ENCODE data around the gene RENBP. TPM values are rescaled to one million over a fixed set of nuclear protein-coding genes. Genes with fewer than 3 reads are reported as not detected.

RENBP gene
- polyA plus RNA-seq, 3 donors = 2.7 to 125 (median 3.8) TPM

DNA sequence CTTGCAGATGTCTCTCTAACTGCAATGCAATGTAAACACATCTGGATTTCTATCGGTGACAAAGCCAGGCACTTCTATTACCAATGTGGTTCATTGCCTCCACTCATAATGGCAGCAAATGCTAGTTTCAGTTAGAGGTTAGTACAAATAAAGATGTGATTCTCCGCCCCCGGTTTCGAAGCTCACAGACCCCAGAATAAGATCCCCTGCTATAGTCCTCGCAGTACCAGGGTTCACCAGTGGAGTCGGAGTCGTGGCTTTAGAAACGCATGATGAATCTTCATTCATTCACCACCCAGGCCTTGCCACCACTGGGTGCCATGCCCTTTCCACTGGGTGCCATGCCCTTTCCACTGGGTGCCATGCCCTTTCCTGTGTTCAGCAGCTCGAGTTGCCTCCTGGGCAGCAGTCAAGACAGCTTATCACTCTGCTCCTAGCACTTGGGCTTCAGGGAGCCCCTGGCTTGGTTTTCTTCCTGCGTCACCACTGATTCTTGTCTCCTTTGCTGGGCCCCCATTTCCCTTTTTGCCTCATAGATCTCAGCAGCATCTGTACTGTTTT, 6.1 kb downstream of the RENBP start:
- peaks cover 16 to 23% of the 10 kb centered on the region in 2 donors for H3K36me3 ChIP-seq (replicated peaks in 1 of 2; ENCODE audit: control insufficient read depth in 1 of 2, insufficient read depth in 2 of 2, low read length in 2 of 2)
- Mint-ChIP-seq H3K27ac (peak overlapping the region in 1 of 7 donors; percentile 68), H3K4me1 (peaks cover 32% of the 10 kb centered on the region), H3K27me3 (ENCODE audit: low read depth in 3 of 3) (peaks cover 0 to 58% (median 1%) of the 10 kb centered on the region in 3 donors), H3K4me3 (no peak overlapping the region), H3K9me3 (peaks cover 0 to 14% (median 2%) of the 10 kb centered on the region in 7 donors), H3K36me3 (peaks cover 14 to 27% of the 10 kb centered on the region in 2 donors)
- H3K79me2 ChIP-seq (ENCODE audit: insufficient read depth, low read length) = peaks cover 24% of the 10 kb centered on the region
- intact Hi-C loops (cut with micrococcal nuclease) = no loop called here
- no peak overlapping the region for H2AFZ ChIP-seq (ENCODE audit: insufficient read depth, low read depth, low read length, poor library complexity, severe bottlenecking)
- no peak for DNase-seq
- no peak overlapping the region for H3K4me3 ChIP-seq (replicated peaks in 1 of 3; ENCODE audit: low read depth in 2 of 3, low read length in 3 of 3)
- peaks cover 33 to 35% of the 10 kb centered on the region in 2 donors for H3K4me1 ChIP-seq (ENCODE audit: control insufficient read depth in 1 of 2, insufficient read depth in 2 of 2, low read length in 2 of 2)
- TF ChIP-seq, protein P1, sequence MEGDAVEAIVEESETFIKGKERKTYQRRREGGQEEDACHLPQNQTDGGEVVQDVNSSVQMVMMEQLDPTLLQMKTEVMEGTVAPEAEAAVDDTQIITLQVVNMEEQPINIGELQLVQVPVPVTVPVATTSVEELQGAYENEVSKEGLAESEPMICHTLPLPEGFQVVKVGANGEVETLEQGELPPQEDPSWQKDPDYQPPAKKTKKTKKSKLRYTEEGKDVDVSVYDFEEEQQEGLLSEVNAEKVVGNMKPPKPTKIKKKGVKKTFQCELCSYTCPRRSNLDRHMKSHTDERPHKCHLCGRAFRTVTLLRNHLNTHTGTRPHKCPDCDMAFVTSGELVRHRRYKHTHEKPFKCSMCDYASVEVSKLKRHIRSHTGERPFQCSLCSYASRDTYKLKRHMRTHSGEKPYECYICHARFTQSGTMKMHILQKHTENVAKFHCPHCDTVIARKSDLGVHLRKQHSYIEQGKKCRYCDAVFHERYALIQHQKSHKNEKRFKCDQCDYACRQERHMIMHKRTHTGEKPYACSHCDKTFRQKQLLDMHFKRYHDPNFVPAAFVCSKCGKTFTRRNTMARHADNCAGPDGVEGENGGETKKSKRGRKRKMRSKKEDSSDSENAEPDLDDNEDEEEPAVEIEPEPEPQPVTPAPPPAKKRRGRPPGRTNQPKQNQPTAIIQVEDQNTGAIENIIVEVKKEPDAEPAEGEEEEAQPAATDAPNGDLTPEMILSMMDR (IDR thresholded peaks at IDR 0.05) = no peak
- H3K9me3 ChIP-seq (replicated peaks in 1 of 2; ENCODE audit: control insufficient read depth in 1 of 2, insufficient read depth in 1 of 2, low read length in 2 of 2) = no peaks in the 10 kb centered on the region
- H3K27me3 ChIP-seq (ENCODE audit: control insufficient read depth in 2 of 2, insufficient read depth in 2 of 2, low read length in 2 of 2) = peaks cover 0 to 3% of the 10 kb centered on the region in 2 donors
- peaks cover 66% of the 10 kb centered on the region for H4K20me1 ChIP-seq (ENCODE audit: insufficient read depth, low read length)
- no peak overlapping the region for H3K4me2 ChIP-seq (replicated peaks; ENCODE audit: extremely low read depth, low read length, poor library complexity, severe bottlenecking)
- 80% methylated on average over 2 of the region's 10 CpGs for whole genome bisulfite sequencing (ENCODE audit: insufficient coverage)
- no peak overlapping the region for H3K9ac ChIP-seq (ENCODE audit: insufficient read depth, low read length, poor library complexity, severe bottlenecking)
- H3K27ac ChIP-seq (ENCODE audit: low read depth in 1 of 2, low read length in 2 of 2) = no peak overlapping the region

DNA sequence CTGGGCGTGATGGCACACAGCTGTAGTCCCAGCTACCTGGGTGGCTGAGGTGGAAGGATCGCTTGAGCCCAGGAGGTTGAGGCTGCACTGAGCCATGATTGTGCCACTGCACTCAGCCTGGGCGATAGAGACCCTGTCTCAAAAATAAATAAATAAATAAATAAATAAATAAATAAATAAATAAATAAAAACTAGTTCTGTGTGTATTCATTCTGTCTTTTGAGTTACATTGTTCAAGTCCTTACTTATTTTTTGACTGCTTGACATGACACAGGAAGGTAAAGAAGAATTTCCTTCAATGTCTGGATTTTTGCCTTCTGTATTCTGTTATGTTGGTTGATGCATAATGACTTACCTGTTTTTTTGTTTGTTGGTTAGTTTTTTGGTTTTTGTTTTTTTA, 7.4 kb downstream of the RENBP start:
- intact Hi-C loops (cut with micrococcal nuclease) = no loop called here
- H3K4me2 ChIP-seq (replicated peaks; ENCODE audit: extremely low read depth, low read length, poor library complexity, severe bottlenecking) = no peak overlapping the region
- H3K36me3 ChIP-seq (replicated peaks in 1 of 2; ENCODE audit: control insufficient read depth in 1 of 2, insufficient read depth in 2 of 2, low read length in 2 of 2) = peaks cover 21 to 33% of the 10 kb centered on the region in 2 donors
- Mint-ChIP-seq H3K4me1 (peaks cover 26% of the 10 kb centered on the region), H3K27ac (no peak overlapping the region), H3K27me3 (ENCODE audit: low read depth in 3 of 3) (peaks cover 0 to 57% (median 1%) of the 10 kb centered on the region in 3 donors), H3K9me3 (peaks cover 0 to 14% (median 2%) of the 10 kb centered on the region in 7 donors), H3K4me3 (no peak overlapping the region), H3K36me3 (peaks cover 16 to 30% of the 10 kb centered on the region in 2 donors)
- no peak overlapping the region for H3K27ac ChIP-seq (ENCODE audit: low read depth in 1 of 2, low read length in 2 of 2)
- H3K4me1 ChIP-seq (ENCODE audit: control insufficient read depth in 1 of 2, insufficient read depth in 2 of 2, low read length in 2 of 2) = peaks cover 21 to 23% of the 10 kb centered on the region in 2 donors
- TF ChIP-seq, protein P1 (IDR thresholded peaks at IDR 0.05) = no peak
- no peak overlapping the region for H3K9ac ChIP-seq (ENCODE audit: insufficient read depth, low read length, poor library complexity, severe bottlenecking)
- H3K4me3 ChIP-seq (replicated peaks in 1 of 3; ENCODE audit: low read depth in 2 of 3, low read length in 3 of 3) = no peak overlapping the region
- no peak overlapping the region for H2AFZ ChIP-seq (ENCODE audit: insufficient read depth, low read depth, low read length, poor library complexity, severe bottlenecking)
- H3K79me2 ChIP-seq (ENCODE audit: insufficient read depth, low read length) = peaks cover 24% of the 10 kb centered on the region
- no peaks in the 10 kb centered on the region for H3K9me3 ChIP-seq (replicated peaks in 1 of 2; ENCODE audit: control insufficient read depth in 1 of 2, insufficient read depth in 1 of 2, low read length in 2 of 2)
- WGBS (ENCODE audit: insufficient coverage) = no CpG with 5 or more reads among the region's 3 CpGs
- peaks cover 69% of the 10 kb centered on the region for H4K20me1 ChIP-seq (ENCODE audit: insufficient read depth, low read length)
- peaks cover 0 to 3% of the 10 kb centered on the region in 2 donors for H3K27me3 ChIP-seq (ENCODE audit: control insufficient read depth in 2 of 2, insufficient read depth in 2 of 2, low read length in 2 of 2)
- no peak for DNase-seq

Measured in CD14-positive monocyte (primary cell).